ENCODE results near the gene LAMC2.

- no peak for TF ChIP-seq POLR2A (IDR thresholded peaks at IDR 0.05)
- TF ChIP-seq, protein P1, sequence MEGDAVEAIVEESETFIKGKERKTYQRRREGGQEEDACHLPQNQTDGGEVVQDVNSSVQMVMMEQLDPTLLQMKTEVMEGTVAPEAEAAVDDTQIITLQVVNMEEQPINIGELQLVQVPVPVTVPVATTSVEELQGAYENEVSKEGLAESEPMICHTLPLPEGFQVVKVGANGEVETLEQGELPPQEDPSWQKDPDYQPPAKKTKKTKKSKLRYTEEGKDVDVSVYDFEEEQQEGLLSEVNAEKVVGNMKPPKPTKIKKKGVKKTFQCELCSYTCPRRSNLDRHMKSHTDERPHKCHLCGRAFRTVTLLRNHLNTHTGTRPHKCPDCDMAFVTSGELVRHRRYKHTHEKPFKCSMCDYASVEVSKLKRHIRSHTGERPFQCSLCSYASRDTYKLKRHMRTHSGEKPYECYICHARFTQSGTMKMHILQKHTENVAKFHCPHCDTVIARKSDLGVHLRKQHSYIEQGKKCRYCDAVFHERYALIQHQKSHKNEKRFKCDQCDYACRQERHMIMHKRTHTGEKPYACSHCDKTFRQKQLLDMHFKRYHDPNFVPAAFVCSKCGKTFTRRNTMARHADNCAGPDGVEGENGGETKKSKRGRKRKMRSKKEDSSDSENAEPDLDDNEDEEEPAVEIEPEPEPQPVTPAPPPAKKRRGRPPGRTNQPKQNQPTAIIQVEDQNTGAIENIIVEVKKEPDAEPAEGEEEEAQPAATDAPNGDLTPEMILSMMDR (IDR thresholded peaks at IDR 0.05) = no peak
Observed at GRCh38 chr1:183244466-183244865, 58.4 kb downstream of the LAMC2 start.

Measured in prostate gland (tissue), 2 donors.